K562 (cell line): ENCODE results near the gene RAI1. TPM values are rescaled to one million over a fixed set of nuclear protein-coding genes. Genes with fewer than 3 reads are reported as not detected.
A peak's percentile ranks its signal among the peaks of the same experiment; 100 is the strongest.

Experiments used
- ARID1B ChIP-seq: fragments of 450-650 bp; IDR thresholded peaks from 2 replicates; pipeline ENCODE4 v1.6.1; 2016; ENCODE audit warnings: antibody characterized with exemption, mild to moderate bottlenecking, inconsistent platforms
- CCAR2 ChIP-seq: fragments of 200-400 bp; formaldehyde crosslinking; IDR thresholded peaks from 2 replicates; pipeline ENCODE4 v1.6.1; 2017; ENCODE audit warnings: mild to moderate bottlenecking, low read depth, low read length
- MAZ ChIP-seq, 2 experiments: fragments of 450-650 bp in 1 of 2; sonication (generic) in 1 of 2; formaldehyde crosslinking; IDR thresholded peaks in 1 of 2; conservative IDR thresholded peaks in 1 of 2; 2 replicates each; pipeline versions ENCODE4 v1.4.0 to v1.5.0; 2020; ENCODE audit warnings: mild to moderate bottlenecking in 1 of 2, missing genetic modification reagents in 1 of 2
- SMARCC2 ChIP-seq: fragments of 450-650 bp; IDR thresholded peaks from 2 replicates; pipeline ENCODE4 v1.6.1; 2017; ENCODE audit warnings: antibody characterized with exemption, moderate library complexity, mild to moderate bottlenecking, low read depth
- TAF1 ChIP-seq: IDR thresholded peaks from 2 replicates; pipeline ENCODE4 v1.6.1; 2011; ENCODE audit warnings: mild to moderate bottlenecking, low read length, moderate library complexity; ENCODE audit not compliant: insufficient read depth, control insufficient read depth, severe bottlenecking; ENCODE audit errors: extremely low read depth
- ZC3H4 ChIP-seq: sonication (generic); formaldehyde crosslinking; IDR thresholded peaks from 2 replicates; pipeline ENCODE4 v1.9.0; 2021; ENCODE audit warnings: missing genetic modification reagents, borderline replicate concordance
- polyA plus RNA-seq, 8 experiments: library from polyadenylated mRNA; depleted of rRNA in 4 of 8; stranded (reverse) in 5 of 8; unstranded in 3 of 8; fragments of >200 nt; fragmentation: Nextera tagmentation in 2 of 8; fragmentation: Illumina TruSeq in 1 of 8; extraction: Ambion mirVana in 2 of 8; extraction: Trizol in 1 of 8; gene quantifications; 2 replicates each; pipeline versions ENCODE4 v1.2.1 to v1.2.3, GENCODE V29; 2011 to 2014; ENCODE audit warnings: inconsistent platforms in 1 of 8, missing spikeins in 1 of 8
- total RNA-seq, 7 experiments: library from RNA; depleted of rRNA in 6 of 7; stranded (reverse); fragments of >200 nt in 6 of 7; fragmentation: Illumina TruSeq in 2 of 7; extraction: Trizol in 2 of 7; gene quantifications; 2 replicates each; pipeline versions ENCODE4 v1.2.1 to v1.2.3, GENCODE V29; 2011 to 2021; ENCODE audit warnings: low replicate concordance in 1 of 7
- TF ChIP-seq, protein P1 (sequence below): fragments of 200-600 bp; sonication (generic); IDR thresholded peaks from one replicate; pipeline ENCODE4 v1.6.1; 2012; ENCODE audit warnings: mild to moderate bottlenecking, low read depth, low read length, inconsistent platforms
- TF ChIP-seq, protein P2 (sequence below), 3 experiments: fragments of 200-800 bp in 1 of 3; sonication (Bioruptor generic) in 1 of 3; sonication (generic) in 1 of 3; formaldehyde crosslinking in 1 of 3; IDR thresholded peaks; 2 replicates each; pipeline versions ENCODE4 v1.6.1 to v1.8.0; 2016 to 2022; ENCODE audit warnings: mild to moderate bottlenecking in 2 of 3, missing compliant biosample characterization in 2 of 3, missing genetic modification characterization in 2 of 3, missing genetic modification reagents in 1 of 3
- TF ChIP-seq, protein P3 (sequence below): fragments of 450-650 bp; IDR thresholded peaks from 2 replicates; pipeline ENCODE4 v1.6.1; 2016; ENCODE audit warnings: missing biosample characterization, missing genetic modification characterization
- TF ChIP-seq, protein P4 (sequence below): fragments of 250-450 bp; sonication (Bioruptor Pico); IDR thresholded peaks from 2 replicates; pipeline ENCODE4 v1.4.0; 2020

Gene RAI1
- total and polyA plus RNA-seq, 9 of the 15 experiments (the other 6 are each of a cell fraction or from before 2014, with no cell fraction given) = 0.68 to 19.9 (median 5.5) TPM

DNA sequence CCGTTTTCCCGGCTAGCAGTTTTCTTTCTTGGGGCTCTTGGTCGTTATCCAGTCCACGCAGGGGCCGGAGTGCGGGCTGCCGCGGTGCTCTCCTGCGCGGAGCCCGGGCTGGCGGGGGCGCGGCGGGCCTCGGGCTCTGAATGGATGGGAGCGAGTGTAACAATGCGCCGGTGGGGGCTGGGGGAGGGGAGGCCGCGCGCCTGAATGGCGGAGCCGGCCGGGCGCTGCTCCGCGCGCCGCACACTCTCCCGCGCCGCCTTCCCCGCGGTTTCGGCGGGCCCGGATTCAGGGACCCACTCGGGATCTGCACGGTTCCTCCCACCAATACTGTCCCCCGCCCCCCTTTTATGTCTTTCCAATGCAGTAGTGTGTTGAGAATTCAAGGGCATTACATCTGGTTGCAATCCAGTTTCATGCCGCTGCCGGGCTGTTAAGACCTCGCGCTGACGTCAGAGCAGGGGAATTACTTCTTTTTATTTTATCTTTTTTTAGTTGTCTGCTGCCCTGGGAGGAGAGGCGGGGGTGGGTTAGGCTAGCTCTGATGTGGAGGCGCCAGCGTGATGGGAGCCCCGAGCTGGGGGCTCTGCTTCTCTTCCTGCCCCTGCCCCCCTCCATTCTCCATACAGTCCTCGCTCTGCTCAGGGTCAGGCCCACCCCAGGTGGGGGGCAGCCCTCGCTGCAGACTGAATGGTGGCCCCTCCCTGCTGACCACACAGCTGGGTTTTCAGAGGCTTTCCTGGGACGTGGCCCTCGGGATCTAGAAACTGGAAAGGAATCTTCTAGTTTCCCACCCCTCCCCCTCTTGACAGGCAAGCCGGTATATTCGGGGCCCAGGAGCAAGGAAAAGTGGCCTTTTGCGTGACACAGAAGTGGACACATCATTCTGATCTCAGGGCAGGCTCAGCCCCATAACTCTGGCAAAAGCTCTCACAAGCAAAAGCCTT is 1.8 kb downstream of the RAI1 start (continued):
- TF ChIP-seq, protein P1, sequence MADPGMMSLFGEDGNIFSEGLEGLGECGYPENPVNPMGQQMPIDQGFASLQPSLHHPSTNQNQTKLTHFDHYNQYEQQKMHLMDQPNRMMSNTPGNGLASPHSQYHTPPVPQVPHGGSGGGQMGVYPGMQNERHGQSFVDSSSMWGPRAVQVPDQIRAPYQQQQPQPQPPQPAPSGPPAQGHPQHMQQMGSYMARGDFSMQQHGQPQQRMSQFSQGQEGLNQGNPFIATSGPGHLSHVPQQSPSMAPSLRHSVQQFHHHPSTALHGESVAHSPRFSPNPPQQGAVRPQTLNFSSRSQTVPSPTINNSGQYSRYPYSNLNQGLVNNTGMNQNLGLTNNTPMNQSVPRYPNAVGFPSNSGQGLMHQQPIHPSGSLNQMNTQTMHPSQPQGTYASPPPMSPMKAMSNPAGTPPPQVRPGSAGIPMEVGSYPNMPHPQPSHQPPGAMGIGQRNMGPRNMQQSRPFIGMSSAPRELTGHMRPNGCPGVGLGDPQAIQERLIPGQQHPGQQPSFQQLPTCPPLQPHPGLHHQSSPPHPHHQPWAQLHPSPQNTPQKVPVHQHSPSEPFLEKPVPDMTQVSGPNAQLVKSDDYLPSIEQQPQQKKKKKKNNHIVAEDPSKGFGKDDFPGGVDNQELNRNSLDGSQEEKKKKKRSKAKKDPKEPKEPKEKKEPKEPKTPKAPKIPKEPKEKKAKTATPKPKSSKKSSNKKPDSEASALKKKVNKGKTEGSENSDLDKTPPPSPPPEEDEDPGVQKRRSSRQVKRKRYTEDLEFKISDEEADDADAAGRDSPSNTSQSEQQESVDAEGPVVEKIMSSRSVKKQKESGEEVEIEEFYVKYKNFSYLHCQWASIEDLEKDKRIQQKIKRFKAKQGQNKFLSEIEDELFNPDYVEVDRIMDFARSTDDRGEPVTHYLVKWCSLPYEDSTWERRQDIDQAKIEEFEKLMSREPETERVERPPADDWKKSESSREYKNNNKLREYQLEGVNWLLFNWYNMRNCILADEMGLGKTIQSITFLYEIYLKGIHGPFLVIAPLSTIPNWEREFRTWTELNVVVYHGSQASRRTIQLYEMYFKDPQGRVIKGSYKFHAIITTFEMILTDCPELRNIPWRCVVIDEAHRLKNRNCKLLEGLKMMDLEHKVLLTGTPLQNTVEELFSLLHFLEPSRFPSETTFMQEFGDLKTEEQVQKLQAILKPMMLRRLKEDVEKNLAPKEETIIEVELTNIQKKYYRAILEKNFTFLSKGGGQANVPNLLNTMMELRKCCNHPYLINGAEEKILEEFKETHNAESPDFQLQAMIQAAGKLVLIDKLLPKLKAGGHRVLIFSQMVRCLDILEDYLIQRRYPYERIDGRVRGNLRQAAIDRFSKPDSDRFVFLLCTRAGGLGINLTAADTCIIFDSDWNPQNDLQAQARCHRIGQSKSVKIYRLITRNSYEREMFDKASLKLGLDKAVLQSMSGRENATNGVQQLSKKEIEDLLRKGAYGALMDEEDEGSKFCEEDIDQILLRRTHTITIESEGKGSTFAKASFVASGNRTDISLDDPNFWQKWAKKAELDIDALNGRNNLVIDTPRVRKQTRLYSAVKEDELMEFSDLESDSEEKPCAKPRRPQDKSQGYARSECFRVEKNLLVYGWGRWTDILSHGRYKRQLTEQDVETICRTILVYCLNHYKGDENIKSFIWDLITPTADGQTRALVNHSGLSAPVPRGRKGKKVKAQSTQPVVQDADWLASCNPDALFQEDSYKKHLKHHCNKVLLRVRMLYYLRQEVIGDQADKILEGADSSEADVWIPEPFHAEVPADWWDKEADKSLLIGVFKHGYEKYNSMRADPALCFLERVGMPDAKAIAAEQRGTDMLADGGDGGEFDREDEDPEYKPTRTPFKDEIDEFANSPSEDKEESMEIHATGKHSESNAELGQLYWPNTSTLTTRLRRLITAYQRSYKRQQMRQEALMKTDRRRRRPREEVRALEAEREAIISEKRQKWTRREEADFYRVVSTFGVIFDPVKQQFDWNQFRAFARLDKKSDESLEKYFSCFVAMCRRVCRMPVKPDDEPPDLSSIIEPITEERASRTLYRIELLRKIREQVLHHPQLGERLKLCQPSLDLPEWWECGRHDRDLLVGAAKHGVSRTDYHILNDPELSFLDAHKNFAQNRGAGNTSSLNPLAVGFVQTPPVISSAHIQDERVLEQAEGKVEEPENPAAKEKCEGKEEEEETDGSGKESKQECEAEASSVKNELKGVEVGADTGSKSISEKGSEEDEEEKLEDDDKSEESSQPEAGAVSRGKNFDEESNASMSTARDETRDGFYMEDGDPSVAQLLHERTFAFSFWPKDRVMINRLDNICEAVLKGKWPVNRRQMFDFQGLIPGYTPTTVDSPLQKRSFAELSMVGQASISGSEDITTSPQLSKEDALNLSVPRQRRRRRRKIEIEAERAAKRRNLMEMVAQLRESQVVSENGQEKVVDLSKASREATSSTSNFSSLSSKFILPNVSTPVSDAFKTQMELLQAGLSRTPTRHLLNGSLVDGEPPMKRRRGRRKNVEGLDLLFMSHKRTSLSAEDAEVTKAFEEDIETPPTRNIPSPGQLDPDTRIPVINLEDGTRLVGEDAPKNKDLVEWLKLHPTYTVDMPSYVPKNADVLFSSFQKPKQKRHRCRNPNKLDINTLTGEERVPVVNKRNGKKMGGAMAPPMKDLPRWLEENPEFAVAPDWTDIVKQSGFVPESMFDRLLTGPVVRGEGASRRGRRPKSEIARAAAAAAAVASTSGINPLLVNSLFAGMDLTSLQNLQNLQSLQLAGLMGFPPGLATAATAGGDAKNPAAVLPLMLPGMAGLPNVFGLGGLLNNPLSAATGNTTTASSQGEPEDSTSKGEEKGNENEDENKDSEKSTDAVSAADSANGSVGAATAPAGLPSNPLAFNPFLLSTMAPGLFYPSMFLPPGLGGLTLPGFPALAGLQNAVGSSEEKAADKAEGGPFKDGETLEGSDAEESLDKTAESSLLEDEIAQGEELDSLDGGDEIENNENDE = no peak
- TF ChIP-seq TAF1 (peak; percentile 19), MAZ (CRISPR knock-in tag; conservative IDR thresholded peaks at IDR 0.05 in 1 of 2, IDR thresholded peaks at IDR 0.05 in 1 of 2) (peak in 1 of 2 experiments; percentile 2; a peak in 1 of 4 replicates), SMARCC2 (no peak), ARID1B (peak; percentile 11; the same call in 1 of the 2 replicates), CCAR2 (no peak), ZC3H4 (CRISPR knock-in tag) (no peak)
- TF ChIP-seq, protein P2, sequence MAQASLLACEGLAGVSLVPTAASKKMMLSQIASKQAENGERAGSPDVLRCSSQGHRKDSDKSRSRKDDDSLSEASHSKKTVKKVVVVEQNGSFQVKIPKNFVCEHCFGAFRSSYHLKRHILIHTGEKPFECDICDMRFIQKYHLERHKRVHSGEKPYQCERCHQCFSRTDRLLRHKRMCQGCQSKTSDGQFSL (CRISPR knock-in tag; IDR thresholded peaks at IDR 0.05) = 0 out of 2 replicates have a peak, but pooled peaks have one; percentile 10
- TF ChIP-seq, protein P2 (tag; IDR thresholded peaks at IDR 0.05) = no peak
- TF ChIP-seq, protein P3, sequence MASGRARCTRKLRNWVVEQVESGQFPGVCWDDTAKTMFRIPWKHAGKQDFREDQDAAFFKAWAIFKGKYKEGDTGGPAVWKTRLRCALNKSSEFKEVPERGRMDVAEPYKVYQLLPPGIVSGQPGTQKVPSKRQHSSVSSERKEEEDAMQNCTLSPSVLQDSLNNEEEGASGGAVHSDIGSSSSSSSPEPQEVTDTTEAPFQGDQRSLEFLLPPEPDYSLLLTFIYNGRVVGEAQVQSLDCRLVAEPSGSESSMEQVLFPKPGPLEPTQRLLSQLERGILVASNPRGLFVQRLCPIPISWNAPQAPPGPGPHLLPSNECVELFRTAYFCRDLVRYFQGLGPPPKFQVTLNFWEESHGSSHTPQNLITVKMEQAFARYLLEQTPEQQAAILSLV (tag) = no peak
- TF ChIP-seq, protein P4, sequence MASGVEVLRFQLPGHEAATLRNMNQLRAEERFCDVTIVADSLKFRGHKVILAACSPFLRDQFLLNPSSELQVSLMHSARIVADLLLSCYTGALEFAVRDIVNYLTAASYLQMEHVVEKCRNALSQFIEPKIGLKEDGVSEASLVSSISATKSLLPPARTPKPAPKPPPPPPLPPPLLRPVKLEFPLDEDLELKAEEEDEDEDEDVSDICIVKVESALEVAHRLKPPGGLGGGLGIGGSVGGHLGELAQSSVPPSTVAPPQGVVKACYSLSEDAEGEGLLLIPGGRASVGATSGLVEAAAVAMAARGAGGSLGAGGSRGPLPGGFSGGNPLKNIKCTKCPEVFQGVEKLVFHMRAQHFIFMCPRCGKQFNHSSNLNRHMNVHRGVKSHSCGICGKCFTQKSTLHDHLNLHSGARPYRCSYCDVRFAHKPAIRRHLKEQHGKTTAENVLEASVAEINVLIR (CRISPR knock-in tag) = no peak
